HG03196 (cell line): ENCODE results near the gene PRPF6.

Experiments used
- ATAC-seq: cut with Tn5 transposase; IDR thresholded peaks from one replicate; pipeline ENCODE4 v1.9.1; 2021; ENCODE audit not compliant: unreplicated experiment

The PRPF6 gene

GRCh38 chr20:64045346-64046011 is 64.5 kb downstream of the PRPF6 start:
- ATAC-seq: no peak

GRCh38 chr20:64047046-64047389 is 66.1 kb downstream of the PRPF6 start:
- ATAC-seq: no peak

GRCh38 chr20:64047968-64048401 is 67.1 kb downstream of the PRPF6 start:
- no peak for ATAC-seq

DNA sequence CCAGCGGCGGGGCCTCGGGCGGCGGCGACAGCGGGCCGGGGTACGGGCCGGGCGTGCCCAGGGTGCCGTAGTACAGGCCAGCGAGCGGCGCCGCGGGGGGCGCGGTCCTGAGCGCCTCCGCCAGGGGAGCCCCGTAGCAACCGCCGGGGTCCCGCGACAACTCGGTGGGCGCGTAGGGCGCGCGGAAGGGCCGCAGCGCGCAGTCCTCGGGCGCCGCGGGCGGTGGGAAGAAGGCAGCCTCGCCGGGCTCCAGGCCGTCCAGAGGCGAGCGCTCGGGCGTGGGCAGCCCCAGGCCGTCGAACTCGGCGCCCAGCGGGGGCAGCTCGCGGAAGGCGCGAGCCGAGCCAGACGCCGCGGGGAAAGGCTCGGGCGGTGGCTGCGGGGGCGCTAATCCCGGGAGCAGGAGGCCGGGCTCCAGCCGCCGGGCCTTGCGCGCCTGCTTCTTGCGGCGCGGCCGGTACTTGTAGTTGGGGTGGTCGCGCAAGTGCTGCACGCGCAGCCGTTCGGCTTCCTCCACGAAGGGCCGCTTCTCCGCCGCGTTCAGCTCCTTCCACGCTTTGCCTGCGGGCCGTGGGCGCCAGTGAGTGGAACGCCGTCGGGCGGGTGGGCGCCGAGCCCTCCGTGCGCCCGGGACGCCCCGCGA is 67.6 kb downstream of the PRPF6 start:
- no peak for ATAC-seq

DNA sequence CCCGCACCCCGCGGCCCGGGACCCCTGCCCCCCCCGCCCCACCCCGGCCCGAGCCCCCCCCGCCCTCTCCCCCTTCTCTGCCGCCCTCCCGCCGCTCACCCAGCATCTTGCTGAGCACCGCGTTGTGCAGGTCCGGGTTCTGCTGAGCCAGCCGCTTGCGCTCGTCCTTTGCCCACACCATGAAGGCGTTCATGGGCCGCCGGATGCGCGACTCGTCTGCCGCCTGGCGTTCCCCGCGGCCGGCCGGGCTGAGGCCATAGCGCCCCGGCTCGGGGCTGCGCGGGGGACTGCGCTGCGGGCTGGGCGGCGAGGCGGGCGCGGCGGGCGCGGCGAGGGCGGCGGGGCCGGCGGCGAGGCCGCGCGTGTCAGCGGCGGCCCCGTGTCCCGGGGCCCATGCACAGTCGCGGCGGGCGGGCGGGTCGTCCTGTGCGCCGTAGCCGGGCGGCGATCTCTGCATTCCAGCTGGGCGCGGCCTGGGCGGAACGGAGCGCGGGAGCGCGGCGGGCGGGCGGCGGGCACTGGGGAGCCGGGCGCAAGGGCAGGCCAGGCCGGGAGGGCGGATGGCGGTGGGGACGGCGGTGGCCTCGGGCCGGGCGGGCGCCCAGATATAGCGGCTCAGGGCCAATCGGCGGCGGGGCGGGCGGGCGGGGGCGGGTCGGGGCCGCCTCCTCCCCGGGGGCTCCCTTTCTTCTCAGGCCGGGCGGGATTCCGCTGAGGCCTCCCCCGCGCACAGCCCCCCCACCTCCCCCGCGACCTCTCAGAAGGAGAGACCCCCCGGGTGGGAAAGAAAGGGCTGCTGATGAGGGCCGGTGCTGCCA is 68.3 kb downstream of the PRPF6 start, which contains the start of gene SOX18:
SOX18 (minus strand) TSS at position 580 of the 818 bp plus-strand sequence; CDS start at position 457, 123 bp downstream.
- ATAC-seq: no peak

GRCh38 chr20:64049878-64050260 is 68.9 kb downstream of the PRPF6 start:
- ATAC-seq: no peak

DNA sequence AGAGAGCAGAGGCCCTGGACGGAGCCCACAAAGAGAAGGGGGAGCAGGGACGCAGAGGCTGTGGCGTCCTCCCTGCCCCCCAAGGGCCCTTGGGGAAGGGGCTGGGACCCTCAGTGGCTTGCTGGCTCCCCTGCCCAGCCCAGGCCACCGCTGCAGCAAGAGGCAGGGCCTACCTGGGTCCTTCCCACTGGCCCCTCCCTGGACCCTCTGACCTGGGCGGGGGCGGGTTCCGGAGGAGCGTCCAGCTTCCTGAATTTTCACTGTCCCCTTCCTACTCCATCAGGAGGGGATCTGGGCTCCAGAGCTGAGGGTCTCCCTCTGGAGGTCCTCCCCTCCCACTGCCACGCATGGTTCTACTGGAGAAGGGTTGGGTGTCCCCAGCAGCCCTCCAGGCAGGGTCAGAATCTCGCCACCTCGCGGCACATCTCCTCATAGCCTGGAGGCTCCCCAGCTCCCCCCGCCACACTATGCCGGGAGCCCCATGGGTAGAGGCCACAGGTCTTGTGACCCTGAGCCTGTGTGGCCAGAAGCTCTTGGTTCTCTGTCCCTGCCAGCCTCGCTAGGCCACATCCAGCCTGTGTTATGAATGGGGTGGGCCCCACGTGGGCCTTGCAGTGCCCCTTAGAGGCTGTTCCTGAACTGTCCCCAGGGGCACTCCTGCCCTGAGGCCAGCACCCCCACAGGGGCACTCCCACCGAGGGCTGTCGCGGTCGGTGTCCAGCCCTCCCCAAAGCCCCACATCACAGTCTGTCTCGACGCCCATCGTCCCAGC is 69.5 kb downstream of the PRPF6 start:
- no peak for ATAC-seq

DNA sequence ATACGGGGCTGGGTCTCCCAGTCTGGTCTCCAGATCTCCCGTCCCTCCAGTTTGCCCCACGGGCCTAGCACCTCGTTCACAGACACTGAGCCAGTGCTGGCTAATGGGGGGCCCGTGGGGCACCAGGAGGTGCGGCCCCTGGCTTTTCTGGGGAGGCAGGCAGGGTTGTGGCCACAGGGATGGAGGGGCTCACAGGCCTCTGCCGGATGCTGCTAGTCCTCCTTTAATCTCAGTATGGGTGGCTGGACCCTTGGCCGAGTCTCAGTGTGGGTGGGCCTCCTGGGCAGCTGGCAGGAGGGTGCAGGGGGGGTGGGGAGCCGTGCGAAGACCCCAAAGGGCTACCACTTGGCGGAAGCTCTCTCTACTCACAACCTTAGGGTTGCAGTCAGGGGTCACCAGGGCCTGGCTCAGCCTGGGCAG is 70.1 kb downstream of the PRPF6 start:
- ATAC-seq: no peak

GRCh38 chr20:64051561-64052325 is 70.8 kb downstream of the PRPF6 start:
- no peak for ATAC-seq

DNA sequence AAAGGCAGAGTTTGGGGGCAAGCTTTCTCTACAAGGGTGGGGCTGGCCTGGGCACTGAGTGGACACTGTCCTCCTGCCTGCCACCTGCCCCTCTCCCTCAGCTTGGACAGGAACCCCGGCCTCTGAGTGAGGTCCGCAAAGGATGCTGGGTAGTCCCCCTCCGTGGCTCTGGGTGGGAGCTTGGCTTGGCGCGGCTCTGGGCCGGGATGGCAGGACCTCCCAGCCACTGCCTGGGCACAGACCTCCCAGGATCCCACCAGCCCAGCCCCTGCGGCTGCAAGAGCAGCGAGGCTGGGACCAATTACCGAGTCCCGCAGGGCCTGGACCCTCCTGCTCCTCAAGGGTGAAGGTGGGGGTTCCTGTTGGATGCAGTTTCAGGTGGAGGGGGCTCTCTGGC is 71.4 kb downstream of the PRPF6 start:
- no peak for ATAC-seq

- no peak for ATAC-seq
These were observed 72.3 kb downstream of the PRPF6 start for GRCh38 chr20:64052987-64053840.

DNA sequence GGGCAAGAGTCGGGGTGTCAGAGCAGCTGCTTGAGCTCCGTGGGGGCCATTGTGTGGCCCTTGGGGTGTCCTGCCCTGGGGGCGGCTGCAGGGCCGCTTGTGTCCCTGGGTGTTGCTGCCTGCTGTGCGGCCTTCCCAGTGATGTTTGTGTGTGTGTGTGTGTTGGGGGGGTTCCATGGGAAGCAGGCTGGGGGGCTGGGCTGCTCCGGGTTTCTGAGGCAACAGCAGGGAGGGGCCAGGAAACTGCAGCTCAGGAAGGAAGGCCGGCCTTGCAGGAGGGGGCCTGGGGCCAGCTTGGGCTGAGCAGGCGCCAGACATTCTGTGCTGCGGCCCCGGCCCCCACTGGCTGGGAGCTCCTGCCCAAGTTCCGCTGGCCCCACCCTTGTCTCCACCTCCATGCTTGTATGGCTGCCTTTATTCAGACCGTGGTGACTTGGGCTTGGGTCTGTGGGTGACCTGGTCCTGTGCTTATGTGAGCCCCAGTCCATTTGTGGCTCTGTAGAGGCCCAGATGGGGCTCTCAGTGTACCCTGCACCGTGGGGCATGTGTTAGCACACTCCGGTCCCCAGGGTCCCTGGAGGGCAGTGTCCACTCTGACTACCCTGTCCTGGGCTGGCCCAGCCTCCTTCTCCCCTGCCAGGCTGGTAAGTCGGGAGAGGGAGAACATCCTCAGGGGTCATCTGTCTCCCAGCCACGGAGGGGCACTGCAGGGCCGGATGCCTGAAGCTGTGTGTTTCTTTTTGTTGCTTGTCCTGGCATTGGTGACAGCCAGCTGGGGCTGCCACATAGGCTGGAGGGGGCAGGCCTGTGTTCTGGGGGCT is 73.1 kb downstream of the PRPF6 start:
- no peak for ATAC-seq

GRCh38 chr20:64055396-64055892 is 74.5 kb downstream of the PRPF6 start:
- ATAC-seq: no peak

- no peak for ATAC-seq
These were observed 75.1 kb downstream of the PRPF6 start for GRCh38 chr20:64055893-64056638.

- no peak for ATAC-seq
These were observed 75.6 kb downstream of the PRPF6 start for GRCh38 chr20:64056639-64056888.

- ATAC-seq: no peak
These were observed 76.1 kb downstream of the PRPF6 start for GRCh38 chr20:64056889-64057627.
